Measurements from ENCODE around the gene PPM1H. TPM values are rescaled to one million over a fixed set of nuclear protein-coding genes. Genes with fewer than 3 reads are reported as not detected.

PPM1H gene
- total RNA-seq, 1 donor from 2014 or later = 21.6 TPM

GRCh38 chr12:62914443-62915203 lies 20.3 kb downstream of the PPM1H start:
- no peak overlapping the region for H3K4me3 ChIP-seq (ENCODE audit: low read depth, low read length)
- no peaks in the 10 kb centered on the region for H3K27me3 ChIP-seq (ENCODE audit: control insufficient read depth, insufficient read depth, low read length)
- no peak for TF ChIP-seq CTCF (IDR thresholded peaks at IDR 0.05; ENCODE audit: insufficient read depth, low read length, poor library complexity, severe bottlenecking)
- no peak for DNase-seq (ENCODE audit: low read depth)
- no peaks in the 10 kb centered on the region for H3K36me3 ChIP-seq (ENCODE audit: control insufficient read depth, insufficient read depth, low read length)

GRCh38 chr12:62913380-62913779 lies 21.6 kb downstream of the PPM1H start:
- Histone ChIP-seq H3K27me3 (ENCODE audit: control insufficient read depth, insufficient read depth, low read length) (no peaks in the 10 kb centered on the region), H3K36me3 (ENCODE audit: control insufficient read depth, insufficient read depth, low read length) (no peaks in the 10 kb centered on the region), H3K4me3 (ENCODE audit: low read depth, low read length) (no peak overlapping the region)
- no peak for TF ChIP-seq CTCF (IDR thresholded peaks at IDR 0.05; ENCODE audit: insufficient read depth, low read length, poor library complexity, severe bottlenecking)
- DNase-seq (ENCODE audit: low read depth) = no peak

GRCh38 chr12:62912644-62913043 lies 22.3 kb downstream of the PPM1H start:
- DNase-seq (ENCODE audit: low read depth) = no peak
- no peak overlapping the region for H3K4me3 ChIP-seq (ENCODE audit: low read depth, low read length)
- no peaks in the 10 kb centered on the region for H3K27me3 ChIP-seq (ENCODE audit: control insufficient read depth, insufficient read depth, low read length)
- no peaks in the 10 kb centered on the region for H3K36me3 ChIP-seq (ENCODE audit: control insufficient read depth, insufficient read depth, low read length)
- no peak for TF ChIP-seq CTCF (IDR thresholded peaks at IDR 0.05; ENCODE audit: insufficient read depth, low read length, poor library complexity, severe bottlenecking)

- no peak overlapping the region for H3K4me3 ChIP-seq (ENCODE audit: low read depth, low read length)
- no peaks in the 10 kb centered on the region for H3K27me3 ChIP-seq (ENCODE audit: control insufficient read depth, insufficient read depth, low read length)
- no peaks in the 10 kb centered on the region for H3K36me3 ChIP-seq (ENCODE audit: control insufficient read depth, insufficient read depth, low read length)
- TF ChIP-seq CTCF (IDR thresholded peaks at IDR 0.05; ENCODE audit: insufficient read depth, low read length, poor library complexity, severe bottlenecking) = no peak
- DNase-seq (ENCODE audit: low read depth) = no peak
These were observed 23.7 kb downstream of the PPM1H start for GRCh38 chr12:62911286-62911685.

GRCh38 chr12:62910549-62911169 lies 24.3 kb downstream of the PPM1H start:
- no peaks in the 10 kb centered on the region for H3K27me3 ChIP-seq (ENCODE audit: control insufficient read depth, insufficient read depth, low read length)
- DNase-seq (ENCODE audit: low read depth) = no peak

More at GRCh38 chr12:62910549-62911169, 24.3 kb downstream of the PPM1H start:
- no peaks in the 10 kb centered on the region for H3K36me3 ChIP-seq (ENCODE audit: control insufficient read depth, insufficient read depth, low read length)
- TF ChIP-seq CTCF (IDR thresholded peaks at IDR 0.05; ENCODE audit: insufficient read depth, low read length, poor library complexity, severe bottlenecking) = no peak
- H3K4me3 ChIP-seq (ENCODE audit: low read depth, low read length) = no peak overlapping the region

Measured in kidney epithelial cell (primary cell).